Measurements from ENCODE around the gene NGEF.

NGEF gene

DNA sequence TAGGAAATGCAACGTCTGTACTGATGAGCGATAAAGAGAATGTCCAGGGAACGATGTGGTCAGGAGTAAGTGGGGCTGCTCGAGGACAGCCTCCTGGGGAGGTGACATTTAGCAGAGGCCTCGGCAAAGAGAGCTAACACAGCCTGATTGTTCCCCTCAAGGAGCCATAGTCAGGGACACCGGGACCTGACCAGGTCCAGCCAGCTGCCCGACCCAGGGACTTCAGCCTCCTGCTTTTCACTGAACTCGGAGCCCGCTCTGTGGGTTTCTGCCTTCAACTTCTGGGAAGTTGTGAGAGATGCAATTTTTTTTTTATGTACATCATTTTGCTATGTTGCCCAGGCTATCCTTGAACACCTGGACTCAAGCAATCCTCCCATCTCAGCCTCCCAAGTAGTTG is 29.5 kb upstream of the NGEF start:
- ChIA-PET CTCF (interaction anchor here (0.8 to 0.9 kb wide), 2 partner anchors 12 to 13 kb away, joined by 4 read pairs; no protein-coding TSS in a partner anchor), POLR2A (no interaction called here)
- H3K4me3 ChIP-seq (ENCODE audit: low read depth, low read length): no peak overlapping the region
- no peaks in the 10 kb centered on the region for H3K36me3 ChIP-seq (ENCODE audit: control insufficient read depth in 2 of 2, insufficient read depth in 1 of 2, low read length in 2 of 2)
- H3K27ac ChIP-seq (ENCODE audit: extremely low read depth, low read depth, low read length): no peak overlapping the region
- no peaks in the 10 kb centered on the region for H3K9me3 ChIP-seq (ENCODE audit: control insufficient read depth, insufficient read depth, low read depth, low read length)
- H3K4me1 ChIP-seq (ENCODE audit: control insufficient read depth, insufficient read depth, low read length): no peaks in the 10 kb centered on the region
- no peak for TF ChIP-seq ZNF202 (tag by site-specific recombination; IDR thresholded peaks at IDR 0.05; ENCODE audit: borderline replicate concordance)
- no peak for TF ChIP-seq HOXA7 (CRISPR knock-in tag; IDR thresholded peaks at IDR 0.05; ENCODE audit: borderline replicate concordance)
- no peak for TF ChIP-seq ZNF560 (tag by site-specific recombination; IDR thresholded peaks at IDR 0.05; ENCODE audit: borderline replicate concordance)
- TF ChIP-seq, protein P1, sequence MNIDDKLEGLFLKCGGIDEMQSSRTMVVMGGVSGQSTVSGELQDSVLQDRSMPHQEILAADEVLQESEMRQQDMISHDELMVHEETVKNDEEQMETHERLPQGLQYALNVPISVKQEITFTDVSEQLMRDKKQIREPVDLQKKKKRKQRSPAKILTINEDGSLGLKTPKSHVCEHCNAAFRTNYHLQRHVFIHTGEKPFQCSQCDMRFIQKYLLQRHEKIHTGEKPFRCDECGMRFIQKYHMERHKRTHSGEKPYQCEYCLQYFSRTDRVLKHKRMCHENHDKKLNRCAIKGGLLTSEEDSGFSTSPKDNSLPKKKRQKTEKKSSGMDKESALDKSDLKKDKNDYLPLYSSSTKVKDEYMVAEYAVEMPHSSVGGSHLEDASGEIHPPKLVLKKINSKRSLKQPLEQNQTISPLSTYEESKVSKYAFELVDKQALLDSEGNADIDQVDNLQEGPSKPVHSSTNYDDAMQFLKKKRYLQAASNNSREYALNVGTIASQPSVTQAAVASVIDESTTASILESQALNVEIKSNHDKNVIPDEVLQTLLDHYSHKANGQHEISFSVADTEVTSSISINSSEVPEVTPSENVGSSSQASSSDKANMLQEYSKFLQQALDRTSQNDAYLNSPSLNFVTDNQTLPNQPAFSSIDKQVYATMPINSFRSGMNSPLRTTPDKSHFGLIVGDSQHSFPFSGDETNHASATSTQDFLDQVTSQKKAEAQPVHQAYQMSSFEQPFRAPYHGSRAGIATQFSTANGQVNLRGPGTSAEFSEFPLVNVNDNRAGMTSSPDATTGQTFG (tag by site-specific recombination; IDR thresholded peaks at IDR 0.05; ENCODE audit: borderline replicate concordance): no peak
- TF ChIP-seq KLF7 (tag by site-specific recombination; IDR thresholded peaks at IDR 0.05; ENCODE audit: borderline replicate concordance): no peak
- TF ChIP-seq ZNF501 (tag by site-specific recombination; IDR thresholded peaks at IDR 0.05): no peak
- TF ChIP-seq ZIC2 (tag by site-specific recombination; IDR thresholded peaks at IDR 0.05): no peak
- no peak for TF ChIP-seq ZNF366 (tag by site-specific recombination; conservative IDR thresholded peaks at IDR 0.05)

DNA sequence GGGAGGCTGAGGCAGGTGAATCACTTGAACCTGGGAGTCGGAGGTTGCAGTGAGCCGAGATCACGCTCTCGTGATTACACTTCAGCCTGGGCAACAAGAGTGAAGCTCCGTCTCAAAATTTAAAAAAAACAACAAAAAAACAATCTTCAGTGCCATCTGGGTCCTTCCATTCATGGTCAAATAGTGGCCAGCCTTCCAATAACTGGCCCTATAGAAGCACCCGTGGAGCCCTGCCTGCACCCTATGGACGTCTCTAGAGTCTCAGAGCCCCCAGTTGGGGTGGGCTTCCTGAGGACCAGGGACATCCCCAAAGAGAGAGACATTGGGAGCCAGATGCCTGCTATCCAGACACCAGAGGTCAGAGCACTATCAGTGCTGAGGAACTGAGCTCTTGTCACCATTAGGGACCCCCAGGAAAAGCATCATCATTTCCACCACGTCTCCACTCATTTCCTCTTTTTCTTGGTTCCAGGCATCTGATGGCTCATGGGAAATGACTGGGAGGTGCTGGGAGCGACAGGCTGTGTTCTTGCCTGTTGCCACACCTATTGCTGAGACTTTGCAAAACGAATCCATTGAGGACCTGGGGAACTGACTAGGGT is 28.8 kb upstream of the NGEF start:
- Histone ChIP-seq H3K9me3 (ENCODE audit: control insufficient read depth, insufficient read depth, low read depth, low read length) (no peaks in the 10 kb centered on the region), H3K36me3 (ENCODE audit: control insufficient read depth in 2 of 2, insufficient read depth in 1 of 2, low read length in 2 of 2) (no peaks in the 10 kb centered on the region), H3K27ac (ENCODE audit: extremely low read depth, low read depth, low read length) (no peak overlapping the region), H3K4me3 (ENCODE audit: low read depth, low read length) (no peak overlapping the region), H3K4me1 (ENCODE audit: control insufficient read depth, insufficient read depth, low read length) (no peaks in the 10 kb centered on the region)
- ChIA-PET CTCF (interaction anchor here (2.2 kb wide), 1 partner anchor 12 kb away, joined by 10 read pairs; no protein-coding TSS in a partner anchor), POLR2A (no interaction called here)
- TF ChIP-seq ZNF701 (tag by site-specific recombination; IDR thresholded peaks at IDR 0.05) (no peak), SCRT2 (tag by site-specific recombination; IDR thresholded peaks at IDR 0.05) (0 out of 2 replicates have a peak, but pooled peaks have one; percentile 24)

DNA sequence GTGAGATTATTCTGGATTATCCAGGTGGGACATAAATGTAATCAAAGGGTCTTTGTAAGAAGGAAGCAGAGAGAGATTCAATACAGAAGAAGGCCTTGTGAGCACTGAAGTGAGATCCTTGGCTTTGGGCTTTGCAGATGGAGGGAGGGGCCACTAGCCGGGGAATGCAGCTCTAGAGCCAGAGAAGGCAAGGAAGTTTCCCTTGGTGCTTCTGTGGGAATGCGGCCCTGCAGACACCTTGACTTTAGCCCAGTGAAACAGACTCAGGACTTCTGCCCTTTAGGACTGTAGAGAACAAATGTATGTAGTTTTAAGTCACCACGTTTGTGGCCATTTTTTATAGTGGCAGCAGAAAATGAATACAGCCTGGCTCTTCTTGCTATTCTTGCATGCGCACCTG is 27.5 kb upstream of the NGEF start:
- H3K9me3 ChIP-seq (ENCODE audit: control insufficient read depth, insufficient read depth, low read depth, low read length): no peaks in the 10 kb centered on the region
- ChIA-PET POLR2A (no interaction called here), CTCF (interaction anchor here (0.6 to 2.2 kb wide), 2 partner anchors 13 to 271 kb away, joined by 3 to 10 read pairs; no protein-coding TSS in a partner anchor)
- no peak overlapping the region for H3K27ac ChIP-seq (ENCODE audit: extremely low read depth, low read depth, low read length)
- no peak overlapping the region for H3K4me3 ChIP-seq (ENCODE audit: low read depth, low read length)
- no peaks in the 10 kb centered on the region for H3K4me1 ChIP-seq (ENCODE audit: control insufficient read depth, insufficient read depth, low read length)
- TF ChIP-seq BCL11B (tag by site-specific recombination; IDR thresholded peaks at IDR 0.05; ENCODE audit: low read depth): no peak
- H3K36me3 ChIP-seq (ENCODE audit: control insufficient read depth in 2 of 2, insufficient read depth in 1 of 2, low read length in 2 of 2): no peaks in the 10 kb centered on the region

DNA sequence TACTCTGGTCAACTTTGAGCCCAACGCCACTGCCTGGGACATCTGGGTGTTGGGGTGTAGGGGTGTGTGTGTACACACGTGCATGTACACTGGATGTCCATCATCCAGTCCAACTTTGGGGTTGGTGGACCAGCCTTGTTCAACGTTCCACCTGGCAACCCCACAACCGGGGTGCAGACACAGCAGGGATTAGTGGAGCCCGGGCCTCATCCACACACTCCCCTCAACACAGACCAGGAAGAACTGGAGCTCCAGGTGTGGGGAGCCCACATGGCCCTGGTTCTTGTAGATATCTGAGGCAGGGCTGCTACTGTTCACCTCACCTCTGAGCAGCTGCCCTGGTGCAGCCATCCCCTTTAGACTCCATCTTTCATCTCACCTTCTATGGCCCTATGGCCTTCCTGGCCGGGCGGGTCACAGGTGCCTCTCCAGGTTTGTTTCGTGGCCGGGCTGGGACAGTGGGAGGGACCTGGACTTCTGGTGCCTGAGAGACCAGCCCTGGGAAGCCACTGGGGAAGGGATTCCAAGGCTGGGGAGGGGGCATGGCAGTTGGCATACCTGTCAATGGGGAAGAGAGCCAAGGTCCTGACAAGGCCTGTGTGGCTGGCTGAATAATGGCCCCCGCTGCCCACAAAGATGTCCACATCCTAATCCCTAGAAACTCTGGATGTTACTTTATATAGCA is 26.9 kb upstream of the NGEF start:
- Histone ChIP-seq H3K4me1 (ENCODE audit: control insufficient read depth, insufficient read depth, low read length) (no peaks in the 10 kb centered on the region), H3K27ac (ENCODE audit: extremely low read depth, low read depth, low read length) (no peak overlapping the region), H3K9me3 (ENCODE audit: control insufficient read depth, insufficient read depth, low read depth, low read length) (no peaks in the 10 kb centered on the region), H3K36me3 (ENCODE audit: control insufficient read depth in 2 of 2, insufficient read depth in 1 of 2, low read length in 2 of 2) (no peaks in the 10 kb centered on the region), H3K4me3 (ENCODE audit: low read depth, low read length) (no peak overlapping the region)
- ChIA-PET CTCF (interaction anchor here (0.6 to 2.2 kb wide), 3 partner anchors 11 to 272 kb away, joined by 3 to 10 read pairs (median 3); no protein-coding TSS in a partner anchor), POLR2A (no interaction called here)
- TF ChIP-seq ZSCAN30 (tag by site-specific recombination; IDR thresholded peaks at IDR 0.05) (no peak), MZF1 (tag by site-specific recombination; IDR thresholded peaks at IDR 0.05; ENCODE audit: borderline replicate concordance) (no peak), ZNF211 (tag by site-specific recombination; IDR thresholded peaks at IDR 0.05; ENCODE audit: low read depth) (no peak), ZNF239 (tag by site-specific recombination; IDR thresholded peaks at IDR 0.05) (0 out of 2 replicates have a peak, but pooled peaks have one; percentile 41)
- TF ChIP-seq, protein P2, sequence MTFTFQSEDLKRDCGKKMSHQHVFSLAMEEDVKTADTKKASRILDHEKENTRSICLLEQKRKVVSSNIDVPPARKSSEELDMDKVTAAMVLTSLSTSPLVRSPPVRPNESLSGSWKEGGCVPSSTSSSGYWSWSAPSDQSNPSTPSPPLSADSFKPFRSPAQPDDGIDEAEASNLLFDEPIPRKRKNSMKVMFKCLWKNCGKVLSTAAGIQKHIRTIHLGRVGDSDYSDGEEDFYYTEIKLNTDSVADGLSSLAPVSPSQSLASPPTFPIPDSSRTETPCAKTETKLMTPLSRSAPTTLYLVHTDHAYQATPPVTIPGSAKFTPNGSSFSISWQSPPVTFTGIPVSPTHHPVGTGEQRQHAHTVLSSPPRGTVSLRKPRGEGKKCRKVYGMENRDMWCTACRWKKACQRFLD (tag by site-specific recombination; IDR thresholded peaks at IDR 0.05): no peak

Measured in HEK293 (cell line).